ENCODE measurements around the gene EIF1AD.

GRCh38 chr11:66037327-66037726 lies 35.4 kb upstream of the EIF1AD start:
- no peak for TF ChIP-seq REST (IDR thresholded peaks at IDR 0.05; ENCODE audit: insufficient read depth in 1 of 2, low read depth in 2 of 2, low read length in 1 of 2)
- TF ChIP-seq CTCF (IDR thresholded peaks at IDR 0.05) = no peak
